Stomach (tissue), 4 donors: ENCODE results near the gene TECPR2.

Source experiments
- EP300 ChIP-seq: sonication (generic); formaldehyde crosslinking; IDR thresholded peaks from one replicate; pipeline ENCODE4 v1.6.1; 2017; ENCODE audit warnings: antibody characterized with exemption
- POLR2A ChIP-seq, 4 donors: fragments of 450-650 bp; IDR thresholded peaks; one replicate each; pipeline ENCODE4 v1.6.1; 2016; ENCODE audit warnings: antibody characterized with exemption in 4 of 4, control low read depth in 2 of 4, mild to moderate bottlenecking in 1 of 4, moderate library complexity in 1 of 4
- POLR2AphosphoS5 ChIP-seq, 3 donors: sonication (generic); formaldehyde crosslinking; IDR thresholded peaks; one replicate each; pipeline ENCODE4 v1.6.1; 2016; ENCODE audit warnings: antibody characterized with exemption in 3 of 3
- TF ChIP-seq, protein P1 (sequence below), 7 experiments: fragments of 450-650 bp in 4 of 7; fragments of 200-600 bp in 3 of 7; sonication (generic) in 3 of 7; IDR thresholded peaks; one replicate each; pipeline ENCODE4 v1.5.1; 2016 to 2019; ENCODE audit warnings: antibody characterized with exemption in 7 of 7, control low read depth in 2 of 7, mild to moderate bottlenecking in 1 of 7

DNA sequence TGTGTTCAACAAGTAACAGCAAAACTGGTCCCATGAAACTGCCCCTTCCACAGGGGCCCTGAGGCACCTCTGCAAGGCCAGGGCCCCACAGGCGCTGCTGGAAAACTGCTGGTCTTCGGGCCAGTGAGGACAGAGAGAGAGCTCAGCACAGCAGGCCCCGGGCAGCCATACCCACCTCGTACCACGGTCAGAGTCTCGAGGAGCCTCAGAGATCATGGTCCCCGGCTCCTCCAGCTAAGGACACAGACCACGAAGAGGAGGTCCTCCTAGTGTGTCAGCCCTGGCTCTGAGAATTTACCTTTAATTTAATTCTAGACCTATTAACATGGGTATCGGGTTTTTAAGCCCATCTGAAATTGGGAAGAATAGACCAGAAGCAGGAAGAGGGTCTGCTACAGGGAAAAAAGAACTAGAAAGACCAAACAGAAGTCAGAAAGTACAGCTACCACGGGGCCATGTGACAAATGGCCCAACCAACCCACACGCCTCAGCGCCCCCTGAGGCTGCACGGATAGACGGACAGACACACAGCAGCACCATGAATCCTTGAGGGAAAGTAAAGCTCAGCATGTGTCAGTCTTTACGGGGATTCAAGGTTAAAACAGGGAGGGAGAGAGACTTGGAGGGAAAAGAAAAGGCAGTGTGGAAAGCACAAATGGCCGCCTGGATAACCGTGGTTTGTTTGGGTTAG, 123.9 kb downstream of the TECPR2 start:
- TF ChIP-seq POLR2A (IDR thresholded peaks at IDR 0.05) (no peak), EP300 (no peak), POLR2AphosphoS5 (IDR thresholded peaks at IDR 0.05) (no peak)
- TF ChIP-seq, protein P1, sequence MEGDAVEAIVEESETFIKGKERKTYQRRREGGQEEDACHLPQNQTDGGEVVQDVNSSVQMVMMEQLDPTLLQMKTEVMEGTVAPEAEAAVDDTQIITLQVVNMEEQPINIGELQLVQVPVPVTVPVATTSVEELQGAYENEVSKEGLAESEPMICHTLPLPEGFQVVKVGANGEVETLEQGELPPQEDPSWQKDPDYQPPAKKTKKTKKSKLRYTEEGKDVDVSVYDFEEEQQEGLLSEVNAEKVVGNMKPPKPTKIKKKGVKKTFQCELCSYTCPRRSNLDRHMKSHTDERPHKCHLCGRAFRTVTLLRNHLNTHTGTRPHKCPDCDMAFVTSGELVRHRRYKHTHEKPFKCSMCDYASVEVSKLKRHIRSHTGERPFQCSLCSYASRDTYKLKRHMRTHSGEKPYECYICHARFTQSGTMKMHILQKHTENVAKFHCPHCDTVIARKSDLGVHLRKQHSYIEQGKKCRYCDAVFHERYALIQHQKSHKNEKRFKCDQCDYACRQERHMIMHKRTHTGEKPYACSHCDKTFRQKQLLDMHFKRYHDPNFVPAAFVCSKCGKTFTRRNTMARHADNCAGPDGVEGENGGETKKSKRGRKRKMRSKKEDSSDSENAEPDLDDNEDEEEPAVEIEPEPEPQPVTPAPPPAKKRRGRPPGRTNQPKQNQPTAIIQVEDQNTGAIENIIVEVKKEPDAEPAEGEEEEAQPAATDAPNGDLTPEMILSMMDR (IDR thresholded peaks at IDR 0.05), result no peak
